Uterus (tissue), 4 donors: Measurements from ENCODE around the gene CHPF. TPM values are rescaled to one million over a fixed set of nuclear protein-coding genes. Genes with fewer than 3 reads are reported as not detected.

Experiments
- DNase-seq, 2 donors: peaks; one replicate each; pipeline ENCODE4 v3.0.0-alpha.2; 2019 to 2020
- H3K27ac ChIP-seq, 2 donors: fragments of 200-600 bp; sonication (generic); 1 replicate in 1 of 2; 2 replicates in 1 of 2; pipeline ENCODE4 v1.5.1; 2016 to 2018
- H3K27me3 ChIP-seq, 2 donors: fragments of 200-600 bp; sonication (generic); one replicate each; pipeline ENCODE4 v1.5.1; 2018 to 2019; ENCODE audit warnings: control low read depth in 1 of 2
- H3K36me3 ChIP-seq, 2 donors: fragments of 200-600 bp; sonication (generic); one replicate each; pipeline ENCODE4 v1.5.1; 2019; ENCODE audit warnings: control low read depth in 1 of 2
- H3K4me1 ChIP-seq, 2 donors: fragments of 200-600 bp; sonication (generic); one replicate each; pipeline ENCODE4 v1.5.1; 2018 to 2019; ENCODE audit warnings: control low read depth in 1 of 2
- H3K4me3 ChIP-seq, 2 donors: fragments of 200-600 bp; sonication (generic); 1 replicate in 1 of 2; 2 replicates in 1 of 2; pipeline ENCODE4 v1.5.1; 2018 to 2019; ENCODE audit warnings: mild to moderate bottlenecking in 1 of 2
- H3K9me3 ChIP-seq, 2 donors: fragments of 200-600 bp; sonication (generic); one replicate each; pipeline ENCODE4 v1.5.1; 2019; ENCODE audit warnings: control low read depth in 1 of 2
- CTCF ChIP-seq, 4 experiments: fragments of 200-600 bp in 2 of 4; fragments of 450-650 bp in 2 of 4; sonication (generic) in 2 of 4; IDR thresholded peaks; one replicate each; pipeline ENCODE4 v1.5.1; 2016 to 2019; ENCODE audit warnings: antibody characterized with exemption in 4 of 4, mild to moderate bottlenecking in 2 of 4, moderate library complexity in 1 of 4
- POLR2A ChIP-seq, 2 donors: fragments of 450-650 bp; IDR thresholded peaks; one replicate each; pipeline ENCODE4 v1.6.1; 2016; ENCODE audit warnings: antibody characterized with exemption in 2 of 2, mild to moderate bottlenecking in 1 of 2, moderate library complexity in 1 of 2
- intact Hi-C: fragments of 100-400 bp; cut with DNase I; formaldehyde crosslinking; loops from one replicate; pipeline ENCODE4 v1.15.1; 2023; ENCODE audit warnings: low total_unique reads
- total RNA-seq, 4 donors: library from RNA; depleted of rRNA in 3 of 4; stranded (reverse); fragments of >200 nt in 3 of 4; gene quantifications; one replicate each; pipeline versions ENCODE4 v1.1.0 to v1.2.4, GENCODE V29; 2014 to 2023
- donor health status: DM: yes; HTN: yes; CAD: no.

The CHPF gene
- total RNA-seq, 4 donors from 2014 or later, result 16.5 to 194 (median 42.5) TPM

GRCh38 chr2:219567131-219567530, 23.5 kb upstream of the CHPF start:
- TF ChIP-seq POLR2A (IDR thresholded peaks at IDR 0.05), result no peak
- no peak for TF ChIP-seq CTCF (IDR thresholded peaks at IDR 0.05)
- Histone ChIP-seq H3K4me3 (no peak overlapping the region), H3K27me3 (no peaks in the 10 kb centered on the region), H3K27ac (no peak overlapping the region), H3K36me3 (no peaks in the 10 kb centered on the region), H3K4me1 (peaks cover 0 to 6% of the 10 kb centered on the region in 2 donors), H3K9me3 (no peaks in the 10 kb centered on the region)
- DNase-seq, result no peak
- intact Hi-C loops, result loop anchor here (10.0 kb wide), 1 partner anchor 68 kb away; no protein-coding TSS in a partner anchor

GRCh38 chr2:219566640-219567039, 23.0 kb upstream of the CHPF start:
- Histone ChIP-seq H3K27me3 (no peaks in the 10 kb centered on the region), H3K9me3 (no peaks in the 10 kb centered on the region), H3K36me3 (no peaks in the 10 kb centered on the region), H3K4me3 (no peak overlapping the region), H3K27ac (no peak overlapping the region), H3K4me1 (peaks cover 0 to 6% of the 10 kb centered on the region in 2 donors)
- no peak for DNase-seq
- no peak for TF ChIP-seq POLR2A (IDR thresholded peaks at IDR 0.05)
- TF ChIP-seq CTCF (IDR thresholded peaks at IDR 0.05), result no peak
- intact Hi-C loops, result loop anchor here (10.0 kb wide), 1 partner anchor 68 kb away; no protein-coding TSS in a partner anchor

- H3K9me3 ChIP-seq, result no peaks in the 10 kb centered on the region
- DNase-seq, result no peak
- intact Hi-C loops, result loop anchor here (10.0 kb wide), 1 partner anchor 69 kb away; no protein-coding TSS in a partner anchor
- H3K27me3 ChIP-seq, result no peaks in the 10 kb centered on the region
- no peaks in the 10 kb centered on the region for H3K36me3 ChIP-seq
- no peak overlapping the region for H3K4me3 ChIP-seq
- no peak for TF ChIP-seq CTCF (IDR thresholded peaks at IDR 0.05)
- TF ChIP-seq POLR2A (IDR thresholded peaks at IDR 0.05), result no peak
- H3K4me1 ChIP-seq, result peaks cover 0 to 6% of the 10 kb centered on the region in 2 donors
- no peak overlapping the region for H3K27ac ChIP-seq
These were observed 21.8 kb upstream of the CHPF start for GRCh38 chr2:219565130-219566080.

GRCh38 chr2:219563271-219563928, 19.8 kb upstream of the CHPF start:
- Histone ChIP-seq H3K4me3 (no peak overlapping the region), H3K4me1 (no peaks in the 10 kb centered on the region), H3K27ac (no peak overlapping the region), H3K27me3 (no peaks in the 10 kb centered on the region), H3K9me3 (no peaks in the 10 kb centered on the region), H3K36me3 (no peaks in the 10 kb centered on the region)
- DNase-seq, result no peak
- TF ChIP-seq POLR2A (IDR thresholded peaks at IDR 0.05) (no peak), CTCF (IDR thresholded peaks at IDR 0.05) (no peak)
- intact Hi-C loops, result loop anchor here (10.0 kb wide), 1 partner anchor 71 kb away; no protein-coding TSS in a partner anchor
